Measurements from ENCODE around the gene SMIM32. TPM values are rescaled to one million over a fixed set of nuclear protein-coding genes. Genes with fewer than 3 reads are reported as not detected.

SMIM32 gene
- total and polyA plus RNA-seq, 9 of the 15 experiments (the other 6 are each of a cell fraction or from before 2014, with no cell fraction given): not detected

DNA sequence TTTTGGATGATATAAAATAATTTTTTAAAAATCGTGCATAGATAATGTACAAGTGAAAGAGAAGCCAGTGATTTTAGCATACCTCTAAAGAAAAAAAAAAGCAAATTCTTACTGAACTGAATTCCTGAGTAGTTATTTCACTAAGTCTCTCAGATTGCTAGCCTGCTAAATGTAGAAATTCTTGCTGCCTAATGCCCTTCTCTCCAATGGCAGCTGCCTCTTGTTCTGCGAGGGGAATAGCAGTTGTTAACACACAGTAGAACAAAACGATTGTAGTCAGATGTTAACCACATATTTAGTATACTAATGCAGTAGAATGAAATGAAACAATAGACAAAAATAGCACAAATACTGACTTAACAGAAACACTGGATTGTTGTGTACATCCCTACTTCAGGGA, 33.5 kb downstream of the SMIM32 start:
- 48% methylated on average over 3 of the region's 3 CpGs for WGBS (ENCODE audit: insufficient coverage, low coverage, missing lambda C conversion rate)
- no TSS peak for BruUV-seq (replicated peaks)

DNA sequence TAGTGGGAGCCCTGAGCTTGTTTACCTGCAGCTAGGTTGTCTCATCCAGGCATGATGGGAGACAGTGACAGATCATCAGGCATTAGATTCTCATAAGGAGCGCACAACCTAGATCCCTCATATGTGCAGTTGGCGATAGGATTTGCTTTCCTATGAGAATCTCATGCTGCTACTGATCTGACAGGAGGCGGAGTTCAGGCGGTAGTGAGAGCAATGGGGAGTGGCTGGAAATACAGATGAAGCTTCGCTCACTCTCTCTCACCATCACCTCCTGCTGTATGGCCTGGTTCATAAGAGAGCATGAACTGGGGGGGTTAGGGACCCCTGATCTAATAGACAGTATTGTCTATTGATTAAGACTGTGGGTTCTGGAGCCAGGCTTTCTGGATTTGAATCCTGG, 35.4 kb downstream of the SMIM32 start:
- Histone ChIP-seq H3K9me1 (ENCODE audit: control insufficient read depth, insufficient read depth, low read length) (no peaks in the 10 kb centered on the region), H3K9ac (ENCODE audit: insufficient read depth in 1 of 2, low read depth in 2 of 2, low read length in 2 of 2) (no peak overlapping the region), H3K4me2 (ENCODE audit: insufficient read depth, low read length) (no peak overlapping the region), H3K36me3 (ENCODE audit: control insufficient read depth, insufficient read depth, low read length) (peaks cover 65% of the 10 kb centered on the region), H3K4me3 (no peak overlapping the region), H3K27ac (ENCODE audit: extremely low read depth, low read depth, low read length) (no peak overlapping the region), H2AFZ (ENCODE audit: low read depth, low read length) (no peak overlapping the region), H3K27me3 (ENCODE audit: control insufficient read depth in 2 of 2, insufficient read depth in 2 of 2, low read length in 2 of 2) (no peaks in the 10 kb centered on the region), H3K79me2 (ENCODE audit: control insufficient read depth, insufficient read depth, low read length) (peaks cover 71% of the 10 kb centered on the region), H3K9me3 (replicated peaks; ENCODE audit: control insufficient read depth, insufficient read depth, low read depth, low read length) (no peaks in the 10 kb centered on the region), H4K20me1 (replicated peaks; ENCODE audit: control insufficient read depth, insufficient read depth, low read length) (no peaks in the 10 kb centered on the region), H3K4me1 (replicated peaks in 1 of 2; ENCODE audit: control insufficient read depth in 2 of 2, insufficient read depth in 2 of 2, low read length in 2 of 2) (peaks cover 0 to 21% of the 10 kb centered on the region in 2 experiments; a peak in 2 of 5 replicates)
- 96% methylated on average over 5 of the region's 5 CpGs for WGBS (ENCODE audit: insufficient coverage, low coverage, missing lambda C conversion rate)
- BruUV-seq (replicated peaks): no TSS peak
- no peak for ATAC-seq
- ChIA-PET CTCF (ENCODE audit: low intra/inter-chr PET ratio) (no interaction called here), POLR2A (interaction anchor here (0.8 kb wide), 1 partner anchor 120 kb away, joined by 3 read pairs; no protein-coding TSS in a partner anchor)
- FAIRE-seq: no peak
- DNase-seq (ENCODE audit: extremely low read depth in 1 of 4, low spot score in 3 of 4): no peak
- intact Hi-C loops (cut with micrococcal nuclease) (no loop called here), in situ Hi-C loops (cut with MboI) (no loop called here)
- TF ChIP-seq, protein P1, sequence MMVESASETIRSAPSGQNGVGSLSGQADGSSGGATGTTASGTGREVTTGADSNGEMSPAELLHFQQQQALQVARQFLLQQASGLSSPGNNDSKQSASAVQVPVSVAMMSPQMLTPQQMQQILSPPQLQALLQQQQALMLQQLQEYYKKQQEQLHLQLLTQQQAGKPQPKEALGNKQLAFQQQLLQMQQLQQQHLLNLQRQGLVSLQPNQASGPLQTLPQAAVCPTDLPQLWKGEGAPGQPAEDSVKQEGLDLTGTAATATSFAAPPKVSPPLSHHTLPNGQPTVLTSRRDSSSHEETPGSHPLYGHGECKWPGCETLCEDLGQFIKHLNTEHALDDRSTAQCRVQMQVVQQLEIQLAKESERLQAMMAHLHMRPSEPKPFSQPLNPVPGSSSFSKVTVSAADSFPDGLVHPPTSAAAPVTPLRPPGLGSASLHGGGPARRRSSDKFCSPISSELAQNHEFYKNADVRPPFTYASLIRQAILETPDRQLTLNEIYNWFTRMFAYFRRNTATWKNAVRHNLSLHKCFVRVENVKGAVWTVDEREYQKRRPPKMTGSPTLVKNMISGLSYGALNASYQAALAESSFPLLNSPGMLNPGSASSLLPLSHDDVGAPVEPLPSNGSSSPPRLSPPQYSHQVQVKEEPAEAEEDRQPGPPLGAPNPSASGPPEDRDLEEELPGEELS (CRISPR knock-in tag; IDR thresholded peaks at IDR 0.05; ENCODE audit: borderline replicate concordance): no peak
- TF ChIP-seq ZKSCAN8 (CRISPR knock-in tag; IDR thresholded peaks at IDR 0.05) (no peak), SRSF3 (IDR thresholded peaks at IDR 0.05; ENCODE audit: insufficient read depth, low read length) (no peak), NRF1 (conservative IDR thresholded peaks at IDR 0.05 in 1 of 2, IDR thresholded peaks at IDR 0.05 in 1 of 2) (no peak), POLR2AphosphoS5 (IDR thresholded peaks at IDR 0.05; ENCODE audit: control insufficient read depth, insufficient read depth, low read depth, low read length) (no peak), KAT2B (IDR thresholded peaks at IDR 0.05; ENCODE audit: low read depth, low read length) (no peak), CREM (IDR thresholded peaks at IDR 0.05; ENCODE audit: low read depth) (no peak), DMBX1 (CRISPR knock-in tag; IDR thresholded peaks at IDR 0.05; ENCODE audit: borderline replicate concordance) (no peak), GTF2E2 (tag; IDR thresholded peaks at IDR 0.05) (no peak)
- TF ChIP-seq, protein P2, sequence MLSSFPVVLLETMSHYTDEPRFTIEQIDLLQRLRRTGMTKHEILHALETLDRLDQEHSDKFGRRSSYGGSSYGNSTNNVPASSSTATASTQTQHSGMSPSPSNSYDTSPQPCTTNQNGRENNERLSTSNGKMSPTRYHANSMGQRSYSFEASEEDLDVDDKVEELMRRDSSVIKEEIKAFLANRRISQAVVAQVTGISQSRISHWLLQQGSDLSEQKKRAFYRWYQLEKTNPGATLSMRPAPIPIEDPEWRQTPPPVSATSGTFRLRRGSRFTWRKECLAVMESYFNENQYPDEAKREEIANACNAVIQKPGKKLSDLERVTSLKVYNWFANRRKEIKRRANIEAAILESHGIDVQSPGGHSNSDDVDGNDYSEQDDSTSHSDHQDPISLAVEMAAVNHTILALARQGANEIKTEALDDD (IDR thresholded peaks at IDR 0.05): no peak

More for the DNA sequence above, 33.5 kb downstream of the SMIM32 start:
- Histone ChIP-seq H3K36me3 (ENCODE audit: control insufficient read depth, insufficient read depth, low read length) (peaks cover 68% of the 10 kb centered on the region), H3K4me3 (no peak overlapping the region), H3K4me1 (replicated peaks in 1 of 2; ENCODE audit: control insufficient read depth in 2 of 2, insufficient read depth in 2 of 2, low read length in 2 of 2) (peaks cover 0 to 12% of the 10 kb centered on the region in 2 experiments; a peak in 2 of 5 replicates), H2AFZ (ENCODE audit: low read depth, low read length) (no peak overlapping the region), H3K27ac (ENCODE audit: extremely low read depth, low read depth, low read length) (no peak overlapping the region), H3K4me2 (ENCODE audit: insufficient read depth, low read length) (no peak overlapping the region), H3K9me1 (ENCODE audit: control insufficient read depth, insufficient read depth, low read length) (no peaks in the 10 kb centered on the region), H3K27me3 (ENCODE audit: control insufficient read depth in 2 of 2, insufficient read depth in 2 of 2, low read length in 2 of 2) (no peaks in the 10 kb centered on the region), H3K9ac (ENCODE audit: insufficient read depth in 1 of 2, low read depth in 2 of 2, low read length in 2 of 2) (no peak overlapping the region), H3K79me2 (ENCODE audit: control insufficient read depth, insufficient read depth, low read length) (peaks cover 53% of the 10 kb centered on the region), H4K20me1 (replicated peaks; ENCODE audit: control insufficient read depth, insufficient read depth, low read length) (no peaks in the 10 kb centered on the region), H3K9me3 (replicated peaks; ENCODE audit: control insufficient read depth, insufficient read depth, low read depth, low read length) (no peaks in the 10 kb centered on the region)
- intact Hi-C loops (cut with micrococcal nuclease): no loop called here
- no peak for FAIRE-seq
- ChIA-PET POLR2A (no interaction called here), CTCF (ENCODE audit: low intra/inter-chr PET ratio) (interaction anchor here (0.6 kb wide), 1 partner anchor 15 kb away, joined by 5 read pairs; no protein-coding TSS in a partner anchor)
- no peak for DNase-seq (ENCODE audit: extremely low read depth in 1 of 4, low spot score in 3 of 4)
- TF ChIP-seq TARDBP (IDR thresholded peaks at IDR 0.05) (no peak), ZNF140 (CRISPR knock-in tag; IDR thresholded peaks at IDR 0.05) (no peak), SIN3B (IDR thresholded peaks at IDR 0.05; ENCODE audit: low read depth) (no peak)
- no peak for ATAC-seq
- in situ Hi-C loops (cut with MboI): no loop called here

All from K562 (cell line).